HUDEP-2 (cell line): ENCODE results near the gene LYPD4.

Experiments
- DNase-seq, 76 experiments: peaks; one replicate each; lab custom pipeline; 2025; ENCODE audit not compliant: unreplicated experiment in 76 of 76; lab: John Stamatoyannopoulos, UW

LYPD4 gene

DNA sequence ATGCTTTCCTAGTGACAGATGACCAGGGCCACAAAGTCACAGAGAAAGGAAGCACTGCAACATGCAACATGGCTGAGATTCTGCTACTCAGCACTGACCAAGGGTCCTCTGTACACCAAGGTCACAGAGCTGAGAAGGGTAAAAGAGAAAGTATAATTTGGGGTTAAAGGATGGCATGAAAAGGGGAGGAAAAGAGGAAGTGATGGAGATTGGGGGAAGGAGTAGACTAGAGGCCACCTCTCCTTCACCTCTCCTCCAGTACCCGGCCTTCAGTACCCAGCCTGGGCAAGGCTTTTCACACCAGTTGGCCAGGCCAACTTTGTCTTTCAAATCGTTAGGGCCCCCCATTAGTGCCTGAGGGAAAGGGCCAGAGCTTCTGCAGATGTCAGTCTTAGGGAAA lies 9.3 kb upstream of the LYPD4 start:
- DNase-seq, result no peak

- no peak for DNase-seq
Observed at GRCh38 chr19:41853344-41853743, 8.9 kb upstream of the LYPD4 start.

GRCh38 chr19:41851456-41851855 lies 7.0 kb upstream of the LYPD4 start:
- no peak for DNase-seq

GRCh38 chr19:41850381-41850780 lies 5.9 kb upstream of the LYPD4 start:
- DNase-seq, result no peak

- DNase-seq, result no peak
Observed at GRCh38 chr19:41849067-41849466, 4.6 kb upstream of the LYPD4 start.

GRCh38 chr19:41848666-41849065 lies 4.2 kb upstream of the LYPD4 start:
- no peak for DNase-seq

GRCh38 chr19:41847351-41848105 lies 3.0 kb upstream of the LYPD4 start:
- no peak for DNase-seq

DNA sequence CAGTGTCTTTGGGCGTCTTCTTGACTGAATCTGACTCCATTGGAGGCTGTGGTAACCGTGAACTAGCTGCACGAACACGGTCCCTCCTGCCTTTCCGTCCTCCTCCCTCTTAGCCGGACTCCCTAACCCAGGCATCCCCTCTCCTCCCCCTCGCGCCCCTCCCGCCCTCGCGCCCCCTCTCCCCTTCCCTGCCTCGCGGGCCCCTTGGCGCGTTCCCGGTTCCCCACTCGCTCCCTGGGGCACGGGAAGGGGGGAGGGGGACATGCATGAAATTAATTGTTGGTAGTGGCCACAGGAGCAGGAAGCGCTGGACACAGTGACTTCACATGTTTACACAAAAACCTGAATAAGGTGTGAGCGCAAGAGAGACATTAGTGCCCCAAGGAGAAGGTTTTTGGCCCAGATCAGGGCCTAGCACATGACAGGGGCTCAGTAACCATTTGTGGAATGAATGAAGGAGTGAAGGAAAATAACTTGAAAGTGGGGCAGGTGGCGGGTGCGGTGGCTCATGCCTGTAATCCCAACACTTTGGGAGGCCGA lies 638 bp upstream of the LYPD4 start:
- no peak for DNase-seq

DNA sequence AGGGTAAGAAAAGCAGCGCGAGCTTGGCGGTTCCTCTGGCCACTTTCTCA lies 343 bp upstream of the LYPD4 start, which contains the start of gene DMRTC2:
DMRTC2 (plus strand) TSS at position 42 of the 50 bp plus-strand sequence. CDS start 2,387 bp downstream, outside the sequence.
- no peak for DNase-seq

DNA sequence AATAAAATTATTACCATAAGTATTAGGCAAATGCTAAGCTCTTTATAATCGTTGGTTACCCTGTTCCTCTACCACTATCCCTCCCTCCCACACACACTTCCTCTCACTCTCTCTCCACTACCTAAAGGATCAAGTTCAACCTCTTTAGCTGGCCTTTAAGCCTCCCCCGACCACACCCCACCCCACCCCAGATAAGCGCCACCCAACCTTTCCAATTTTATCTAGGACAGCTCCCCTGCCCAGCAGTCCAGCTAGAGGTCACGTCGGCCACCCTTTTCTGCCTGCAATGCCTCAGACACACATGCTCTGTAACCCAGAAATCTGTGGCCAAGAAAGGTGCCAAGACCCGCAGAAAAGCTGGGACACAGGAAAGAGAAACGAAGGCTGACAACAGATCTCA lies 1.1 kb downstream of the LYPD4 start:
- peak in 6 of 76 experiments; percentile 23 to 42 (median 32) for DNase-seq

DNA sequence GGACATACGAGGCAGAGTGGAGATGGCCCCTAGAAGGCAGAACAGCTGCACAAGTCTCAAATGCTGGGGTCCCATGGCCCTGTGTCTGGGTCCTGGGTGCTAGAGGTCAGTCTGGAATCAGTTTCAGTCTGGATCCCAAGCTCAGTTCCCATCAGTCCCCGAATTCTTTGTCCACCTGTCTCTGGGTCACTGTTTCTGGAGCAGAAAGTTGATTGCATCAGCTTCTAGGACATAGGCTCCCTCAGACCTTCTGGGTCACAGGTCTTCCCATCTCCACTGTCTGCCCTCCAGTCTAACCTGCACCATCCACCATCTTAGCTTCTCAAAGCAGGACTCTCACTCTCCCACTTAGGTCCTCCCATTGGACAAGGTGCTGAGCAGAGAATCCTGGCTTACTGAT lies 5.3 kb downstream of the LYPD4 start:
- no peak for DNase-seq

DNA sequence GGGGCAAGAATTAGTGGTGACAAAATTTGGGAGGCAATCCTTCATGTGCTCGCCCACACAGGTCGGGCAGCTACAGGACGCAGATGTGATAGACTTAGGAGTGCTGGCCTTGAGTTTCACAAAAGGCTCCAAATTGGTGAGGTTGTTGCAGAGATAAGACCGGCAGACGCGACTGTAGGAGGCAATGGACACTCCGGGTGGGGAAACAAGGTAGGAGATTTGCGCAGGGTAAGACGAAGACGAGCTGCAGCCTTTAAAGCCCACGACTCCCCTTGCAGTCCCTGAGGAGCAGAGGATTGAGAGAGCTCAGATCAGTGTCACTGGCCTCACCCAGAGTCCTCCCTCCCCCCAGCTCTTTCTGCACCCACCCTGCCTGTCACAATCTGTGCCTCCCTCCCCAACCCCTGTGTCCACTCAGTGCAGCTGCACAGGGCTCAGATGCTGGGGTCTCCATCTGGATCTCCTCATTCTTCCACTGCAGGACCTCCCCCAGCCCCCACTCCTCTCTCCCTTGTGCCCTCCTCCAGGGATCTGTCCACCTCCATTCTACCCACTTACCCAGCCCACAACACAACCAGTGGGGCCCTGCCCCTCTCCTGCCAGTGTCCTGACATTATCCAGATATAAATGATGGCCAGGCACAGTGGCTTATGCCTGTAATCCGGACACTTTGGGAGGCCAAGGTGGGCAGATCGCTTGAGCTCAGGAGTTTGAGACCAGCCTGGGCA lies 6.3 kb downstream of the LYPD4 start:
- no peak for DNase-seq

GRCh38 chr19:41821003-41821735 lies 23.3 kb downstream of the LYPD4 start:
- peak in 34 of 76 experiments; percentile 6 to 59 (median 28) for DNase-seq

DNA sequence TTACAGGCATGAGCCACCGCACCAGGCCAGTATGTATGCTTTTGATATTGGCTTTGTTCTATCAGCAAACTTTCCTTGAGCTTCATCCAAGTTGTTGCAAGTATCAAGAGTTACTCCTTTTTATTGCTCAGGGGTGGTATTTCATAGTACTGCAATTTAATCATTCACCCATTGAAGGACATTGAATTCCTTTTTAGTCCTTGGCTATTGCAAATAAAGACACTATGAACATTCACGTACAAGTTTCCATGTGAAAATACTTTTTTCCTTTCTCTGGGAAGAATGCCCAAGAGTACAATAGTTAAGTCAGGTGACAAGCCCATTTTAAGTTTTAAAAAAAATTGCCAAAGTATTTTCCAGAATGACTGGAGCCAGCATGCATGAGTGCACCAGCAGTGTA lies 27.7 kb downstream of the LYPD4 start:
- DNase-seq, result no peak

DNA sequence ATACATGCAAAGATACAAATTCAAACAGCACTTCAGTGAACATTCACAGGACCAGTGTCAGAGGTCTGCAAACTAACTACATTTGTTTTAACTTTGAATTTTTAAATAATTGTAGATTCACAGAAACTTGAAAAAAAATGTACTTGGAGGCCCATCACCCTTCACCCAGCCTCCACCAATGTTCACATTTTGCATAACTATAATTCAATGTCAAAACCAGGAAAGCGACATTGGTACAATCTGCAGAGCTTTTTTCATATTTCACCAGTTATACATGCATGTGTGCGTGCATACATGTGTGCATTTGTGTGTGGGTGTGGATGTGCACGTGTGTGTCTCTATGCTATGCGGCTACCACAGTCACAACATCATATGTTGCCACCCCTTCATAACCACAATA lies 29.2 kb downstream of the LYPD4 start:
- DNase-seq, result no peak

DNA sequence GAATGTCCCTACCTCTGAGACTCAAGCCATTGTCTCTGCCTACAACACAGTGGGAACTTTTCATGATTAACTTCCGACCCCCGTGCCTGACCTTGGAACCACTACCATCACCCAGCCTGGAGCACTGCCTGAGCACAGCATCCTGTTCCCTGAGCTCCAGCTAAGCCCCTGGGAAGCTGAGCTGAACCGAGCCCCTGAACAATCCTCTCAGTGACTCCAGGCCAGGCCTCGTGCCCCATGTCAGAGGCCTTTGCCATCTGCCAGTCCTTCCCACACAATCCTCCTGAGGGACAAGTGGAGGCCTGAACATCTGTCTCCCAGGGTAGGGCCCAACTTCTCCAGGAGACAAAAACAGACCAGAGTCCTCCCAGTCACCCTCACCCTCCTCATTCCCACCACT lies 30.6 kb downstream of the LYPD4 start:
- DNase-seq, result no peak

GRCh38 chr19:41811981-41812380 lies 32.5 kb downstream of the LYPD4 start:
- DNase-seq, result no peak

DNA sequence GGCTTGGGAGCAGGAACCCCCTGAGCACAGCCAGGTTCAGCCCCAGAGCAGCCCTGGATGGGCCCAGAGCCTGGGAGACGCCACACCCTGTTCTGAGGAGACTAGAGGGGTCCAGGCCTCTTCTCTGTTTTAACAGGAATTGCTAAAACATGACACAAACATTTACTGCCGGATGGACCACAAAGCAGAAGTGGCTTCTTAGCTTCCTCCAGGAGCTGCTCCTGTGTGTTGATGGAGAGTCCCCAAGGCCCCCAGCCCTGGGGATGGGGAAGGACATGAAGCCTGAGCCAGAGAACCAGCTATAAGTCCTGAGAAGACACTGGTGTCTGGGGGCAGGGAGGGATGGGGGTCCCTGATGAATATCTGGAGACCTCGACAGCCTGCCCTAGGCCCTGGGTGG lies 33.4 kb downstream of the LYPD4 start:
- DNase-seq, result no peak

DNA sequence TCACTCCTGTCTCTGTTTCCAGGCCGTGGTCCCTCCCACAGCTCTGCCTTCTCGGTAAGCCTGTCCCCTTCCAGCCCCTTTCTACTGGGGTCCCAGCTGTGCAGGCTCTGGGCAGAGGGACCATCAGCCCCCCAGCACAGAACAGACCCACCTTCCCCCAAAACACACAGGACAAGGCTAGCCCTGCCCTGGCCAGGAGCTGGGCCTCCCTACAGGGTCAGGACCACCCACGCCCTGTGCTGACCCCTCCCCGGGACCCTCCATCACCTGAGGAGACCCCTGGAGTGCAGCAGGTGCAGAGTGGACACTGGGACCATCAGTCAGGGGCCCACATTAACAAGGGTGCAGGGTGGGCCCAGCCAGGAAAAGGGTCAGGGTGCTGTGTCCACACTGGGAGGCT lies 34.2 kb downstream of the LYPD4 start:
- DNase-seq, result no peak

DNA sequence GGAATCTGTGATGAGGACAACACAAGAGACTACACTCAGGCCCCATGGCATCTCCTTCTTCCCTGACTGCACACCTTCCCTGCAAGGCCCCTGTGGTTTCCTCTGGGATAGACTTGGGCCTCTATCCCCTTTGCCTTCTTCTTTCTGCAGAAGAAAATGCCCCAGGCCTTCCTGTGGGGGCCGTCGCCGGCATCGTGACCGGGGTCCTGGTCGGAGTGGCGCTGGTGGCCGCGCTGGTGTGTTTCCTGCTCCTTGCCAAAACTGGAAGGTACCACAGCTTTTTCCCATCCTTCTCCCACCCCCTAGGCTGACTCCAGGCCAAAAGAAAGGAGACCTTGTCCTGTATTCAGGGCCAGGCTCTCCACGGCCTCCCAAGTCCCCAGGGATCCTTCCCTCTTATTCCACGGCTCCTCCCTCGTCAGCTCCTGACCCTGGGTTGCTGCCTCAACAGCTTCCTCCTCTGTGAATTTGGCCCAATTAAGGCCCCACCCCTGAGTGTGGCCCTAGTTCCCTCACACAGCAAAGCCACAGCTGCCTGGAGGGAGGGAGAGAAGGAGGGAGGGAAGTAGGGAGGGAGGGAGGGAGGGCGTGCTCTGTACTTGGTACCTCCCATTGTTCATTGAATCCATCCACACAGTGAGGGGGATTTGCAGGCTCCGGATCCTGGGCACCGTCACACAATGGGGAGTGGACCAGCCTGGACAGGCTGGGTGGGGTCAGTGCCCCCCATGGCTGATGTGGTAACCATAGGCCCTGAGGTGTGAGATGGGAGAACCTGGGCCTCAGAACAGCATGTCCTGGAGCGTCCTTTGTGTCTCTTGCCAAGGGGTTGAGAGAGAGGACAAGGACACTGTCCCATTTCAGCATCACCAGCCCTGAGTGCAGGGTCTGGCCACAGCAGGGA lies 35.6 kb downstream of the LYPD4 start:
- no peak for DNase-seq

DNA sequence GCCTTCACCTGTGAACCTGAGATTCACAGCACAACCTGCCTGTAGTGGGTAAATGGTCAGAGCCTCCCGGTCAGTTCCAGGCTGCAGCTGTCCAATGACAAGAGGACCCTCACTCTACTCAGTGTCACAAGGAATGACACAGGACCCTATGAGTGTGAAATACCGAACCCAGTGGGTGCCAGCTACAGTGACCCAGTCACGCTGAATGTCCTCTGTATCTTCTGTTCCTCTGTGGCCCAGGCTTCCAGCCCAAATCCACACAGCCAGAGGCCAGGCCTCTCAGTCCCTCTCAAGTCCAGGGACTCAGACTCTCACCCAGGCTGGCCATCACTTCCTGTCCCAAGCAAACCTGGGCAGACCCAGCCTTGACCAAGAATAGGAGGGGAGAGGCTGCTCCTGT lies 37.3 kb downstream of the LYPD4 start:
- DNase-seq, result no peak
